GM19438 (cell line): ENCODE results near the gene UGT1A7.

Source experiments
- ATAC-seq: cut with Tn5 transposase; IDR thresholded peaks from one replicate; pipeline ENCODE4 v1.9.1; 2021; ENCODE audit warnings: low read depth; ENCODE audit not compliant: unreplicated experiment

The UGT1A7 gene

DNA sequence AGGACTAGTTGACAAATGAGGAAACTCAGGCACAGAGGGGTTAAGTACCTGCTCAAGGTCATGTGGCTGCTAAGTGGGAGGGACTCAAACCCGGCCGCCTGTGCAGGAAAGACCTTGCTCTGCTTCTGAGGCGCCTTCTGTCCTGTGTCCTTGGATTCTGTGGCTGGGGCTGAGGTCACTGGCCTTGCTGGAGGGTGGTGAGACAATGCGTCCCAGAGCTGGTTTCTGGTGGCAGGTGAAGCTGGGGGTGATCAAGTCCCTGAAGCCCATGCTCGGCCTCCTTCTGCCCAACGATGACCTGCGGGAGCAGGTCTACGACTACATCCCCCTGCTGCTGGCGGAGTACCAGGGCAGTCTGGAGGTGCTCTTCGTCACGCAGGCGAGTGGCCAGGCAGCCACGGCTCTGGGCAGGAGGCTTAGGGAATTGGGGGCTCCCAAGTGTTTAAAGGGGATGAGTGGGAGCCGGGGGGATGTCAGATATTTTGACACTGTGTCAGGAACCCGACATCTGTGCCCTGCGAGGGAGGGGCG, 112.5 kb downstream of the UGT1A7 start:
- no peak for ATAC-seq

- ATAC-seq = no peak
These were observed 114.1 kb downstream of the UGT1A7 start for GRCh38 chr2:233795735-233796171.

- ATAC-seq = no peak
These were observed 114.6 kb downstream of the UGT1A7 start for GRCh38 chr2:233796254-233796653.

GRCh38 chr2:233798335-233799086, 116.8 kb downstream of the UGT1A7 start:
- ATAC-seq = no peak

DNA sequence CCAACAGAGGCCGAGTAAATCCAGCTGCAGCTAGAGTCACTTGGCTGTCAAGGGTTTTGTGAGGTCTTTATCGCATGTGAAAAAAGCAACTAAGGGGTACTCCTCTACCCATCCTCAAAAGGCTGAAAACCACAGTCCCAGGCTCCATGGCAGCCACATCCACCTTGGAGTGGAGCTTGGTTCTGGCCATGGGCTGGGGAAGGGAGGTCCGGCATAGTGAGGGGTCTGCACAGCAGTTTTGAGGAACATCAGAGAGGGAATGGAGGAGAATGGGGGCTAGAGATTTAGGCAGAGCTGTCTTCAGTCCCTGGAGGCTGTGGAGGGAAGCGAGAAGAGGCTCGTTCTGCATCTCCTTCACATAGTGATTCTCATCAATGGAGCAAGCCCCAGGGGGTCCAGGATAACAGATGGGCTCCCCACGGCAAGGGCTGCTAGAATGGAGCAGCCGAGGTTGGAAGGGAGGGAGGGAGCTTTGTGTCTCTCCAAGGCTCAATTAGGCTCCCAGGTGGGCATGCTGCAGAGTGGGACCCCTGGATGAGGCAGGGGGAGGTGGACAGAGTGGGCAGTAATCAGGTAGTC, 117.5 kb downstream of the UGT1A7 start:
- no peak for ATAC-seq

DNA sequence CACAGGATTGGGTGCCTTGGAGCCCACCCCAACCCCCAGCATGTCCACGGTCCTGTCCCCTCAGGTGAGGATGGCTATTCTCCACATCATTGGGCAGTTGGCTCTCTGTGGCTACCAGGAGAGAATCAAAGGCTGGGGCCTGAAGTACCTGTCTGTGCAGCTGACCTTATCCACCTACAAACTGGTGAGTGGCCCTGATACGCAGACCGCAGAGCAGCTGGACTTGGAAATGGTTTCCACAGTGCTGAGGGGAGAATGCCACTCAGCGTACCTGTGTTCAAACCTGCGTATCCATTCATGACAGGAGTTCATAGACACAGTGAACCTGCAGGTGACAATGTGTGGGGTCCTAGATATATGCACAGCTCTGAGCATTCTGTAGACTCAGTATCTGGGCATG, 118.0 kb downstream of the UGT1A7 start:
- ATAC-seq = no peak

GRCh38 chr2:233800208-233800607, 118.5 kb downstream of the UGT1A7 start:
- no peak for ATAC-seq

GRCh38 chr2:233801357-233802131, 119.8 kb downstream of the UGT1A7 start:
- no peak for ATAC-seq

DNA sequence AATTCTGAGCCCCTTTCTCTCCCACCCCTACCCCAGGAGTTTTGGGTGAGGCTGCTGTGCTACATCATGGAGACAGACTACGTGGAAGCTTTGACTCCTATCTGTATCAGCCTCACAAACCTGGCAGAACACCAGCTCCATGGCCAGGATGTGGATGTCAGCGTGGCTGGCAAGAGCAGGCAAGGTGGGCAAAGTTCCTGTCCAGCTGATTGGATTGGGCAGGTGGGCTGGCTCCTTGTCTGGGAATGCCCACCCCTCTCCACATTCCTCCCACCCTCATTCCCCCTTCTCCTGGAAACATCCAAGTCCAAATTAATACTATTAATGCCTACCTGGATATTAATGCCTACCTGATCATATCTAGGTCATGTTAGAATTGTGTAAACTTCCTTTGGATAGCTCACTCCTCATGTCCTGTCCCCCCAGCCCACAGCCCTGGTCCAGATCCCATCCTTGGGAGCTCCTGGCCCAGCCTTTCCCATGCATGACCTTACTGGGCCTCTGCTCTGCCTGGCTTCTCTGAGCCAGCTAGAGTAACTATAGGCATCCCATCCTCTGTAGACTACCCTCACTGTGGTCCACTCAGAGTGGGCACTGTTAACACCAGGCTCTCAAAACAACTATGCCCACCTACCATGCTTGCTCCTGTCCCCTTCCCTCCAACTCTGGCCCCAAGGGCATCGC, 120.6 kb downstream of the UGT1A7 start:
- ATAC-seq = no peak

DNA sequence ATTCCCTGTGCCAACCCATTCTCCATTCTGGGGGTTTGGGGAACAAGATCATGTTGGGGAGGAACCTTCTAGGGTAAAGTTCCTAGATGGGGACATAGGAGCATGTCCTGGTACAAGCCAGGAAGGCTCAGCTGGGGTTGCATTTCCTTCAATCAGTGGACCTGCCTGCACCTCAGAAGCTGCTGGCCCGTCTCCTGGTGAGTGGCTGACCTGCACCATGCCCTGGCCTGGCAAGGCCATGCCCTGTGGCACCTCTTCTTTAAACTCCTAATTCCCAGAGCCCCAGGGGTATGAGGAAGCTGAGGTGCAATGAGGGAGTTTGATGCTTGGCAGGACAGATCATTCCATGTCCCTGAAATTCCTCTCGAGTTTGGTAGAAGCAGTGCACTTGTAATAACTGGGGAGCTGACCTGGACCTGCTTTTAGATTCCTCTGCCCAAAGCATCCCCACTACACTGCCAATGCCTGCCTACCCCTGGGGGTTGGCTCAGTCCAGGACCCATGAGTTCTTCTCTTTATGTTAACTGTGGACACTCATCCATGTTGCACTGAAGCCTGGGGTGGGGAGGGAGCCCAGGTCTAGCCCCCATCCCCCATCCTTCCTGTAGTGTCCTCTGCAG, 121.7 kb downstream of the UGT1A7 start:
- ATAC-seq = no peak

- no peak for ATAC-seq
These were observed 122.3 kb downstream of the UGT1A7 start for GRCh38 chr2:233803994-233804393.

DNA sequence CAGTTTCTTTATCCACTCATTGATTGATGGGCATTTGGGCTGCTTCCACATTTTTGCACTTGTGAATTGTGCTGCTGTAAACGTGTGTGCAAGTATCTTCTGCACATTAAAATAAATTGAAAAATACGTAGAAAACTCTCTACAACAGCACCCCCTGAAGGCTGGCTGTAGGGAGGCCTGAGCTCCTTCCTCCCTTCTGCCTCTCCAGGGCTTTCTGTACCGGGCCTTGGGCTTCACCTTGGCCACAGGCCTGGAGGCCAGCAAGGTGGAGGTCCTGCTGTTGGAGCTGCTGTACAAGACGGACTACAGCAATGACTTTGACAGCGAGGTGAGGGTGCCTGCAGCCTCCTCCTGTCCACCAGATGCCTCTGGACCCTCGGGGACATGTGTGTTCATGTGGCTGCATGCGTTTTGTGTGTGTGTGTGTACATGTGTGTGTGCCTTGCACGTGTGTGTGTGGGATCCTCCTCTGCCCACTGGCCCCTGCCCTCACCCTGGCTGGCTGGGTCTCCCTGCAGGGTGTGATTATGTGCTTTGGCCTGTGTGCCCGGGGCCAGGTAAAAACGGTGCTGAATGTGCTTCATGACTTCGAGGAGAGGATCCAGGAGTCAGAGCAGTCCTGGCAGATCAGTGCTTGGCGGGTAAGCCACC, 125.6 kb downstream of the UGT1A7 start:
- ATAC-seq = no peak

GRCh38 chr2:233807966-233808935, 126.5 kb downstream of the UGT1A7 start:
- no peak for ATAC-seq

DNA sequence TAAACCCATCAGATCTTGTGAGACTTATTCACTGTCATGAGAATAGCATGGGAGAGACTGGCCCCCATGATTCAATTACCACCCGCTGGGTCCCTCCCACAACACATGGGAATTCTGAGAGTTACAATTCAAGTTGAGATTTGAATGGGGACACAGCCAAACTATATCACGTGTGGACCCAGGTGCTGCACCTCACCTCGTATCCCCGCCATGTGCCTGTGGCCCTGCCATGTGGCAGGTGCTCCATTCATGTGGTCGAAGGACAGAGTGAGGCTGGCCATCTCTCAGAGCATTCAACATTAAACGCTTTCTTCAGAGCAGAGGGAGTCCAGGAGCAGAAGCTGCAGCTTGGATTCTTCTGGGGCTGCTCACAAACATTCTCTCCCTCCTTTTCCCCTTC, 128.7 kb downstream of the UGT1A7 start:
- no peak for ATAC-seq

- no peak for ATAC-seq
These were observed 129.4 kb downstream of the UGT1A7 start for GRCh38 chr2:233811087-233811486.

- ATAC-seq = no peak
These were observed 130.0 kb downstream of the UGT1A7 start for GRCh38 chr2:233811732-233812131.

DNA sequence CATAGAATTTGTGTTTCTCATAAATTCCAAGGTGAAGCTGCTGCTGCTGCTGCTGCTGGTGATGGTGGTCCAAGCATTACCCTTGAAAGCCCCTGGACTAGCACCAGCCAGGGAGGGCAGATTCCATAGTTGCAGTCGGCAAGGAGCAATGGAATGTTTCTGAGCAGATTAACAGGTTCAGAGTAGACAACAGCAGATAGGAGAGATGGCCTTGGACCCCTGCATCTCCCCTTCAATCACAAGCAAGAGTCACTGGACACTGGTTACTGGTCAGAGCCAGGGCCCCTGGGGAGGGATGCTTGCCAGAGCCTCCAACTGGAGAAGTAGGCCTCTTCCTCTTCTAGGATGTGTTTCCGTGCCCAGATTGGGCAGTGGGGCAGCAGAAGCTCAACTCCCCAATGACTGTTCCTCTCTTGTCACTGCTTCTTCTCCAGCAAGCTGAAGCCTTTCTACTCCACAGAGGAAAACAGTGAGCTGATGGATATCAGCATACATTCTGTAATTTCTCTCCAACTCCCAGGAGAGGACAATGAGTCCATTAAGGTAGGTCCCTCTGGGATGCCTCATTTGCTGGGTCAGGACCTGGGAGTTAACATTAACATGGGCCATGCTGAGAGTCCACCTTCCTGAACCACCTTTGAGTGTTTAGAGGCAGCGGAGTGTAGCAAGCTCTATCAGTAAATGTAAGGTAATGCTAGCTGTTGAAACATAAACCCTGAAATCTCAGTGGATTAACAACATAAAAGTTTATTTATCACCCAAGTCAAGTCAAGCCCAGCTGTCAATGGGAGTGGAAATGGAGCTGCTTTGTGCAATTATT, 131.7 kb downstream of the UGT1A7 start:
- no peak for ATAC-seq
